HUES6 (cell line): ENCODE data around the gene PHAF1.
A peak's percentile ranks its signal among the peaks of the same experiment; 100 is the strongest.

Experiments
- H3K27ac ChIP-seq: 2 replicates; pipeline ENCODE4 v1.7.0; 2013; ENCODE audit warnings: low read depth, mild to moderate bottlenecking, low read length, inconsistent platforms
- H3K27me3 ChIP-seq: 2 replicates; pipeline ENCODE4 v1.6.1; 2013; ENCODE audit warnings: low read length; ENCODE audit not compliant: control insufficient read depth, insufficient read depth
- H3K36me3 ChIP-seq: 2 replicates; pipeline ENCODE4 v1.6.1; 2013; ENCODE audit warnings: low read length; ENCODE audit not compliant: control insufficient read depth, insufficient read depth
- H3K4me1 ChIP-seq: 2 replicates; pipeline ENCODE4 v1.6.1; 2013; ENCODE audit warnings: low read length; ENCODE audit not compliant: control insufficient read depth, insufficient read depth
- H3K4me3 ChIP-seq: 2 replicates; pipeline ENCODE4 v1.5.1; 2013; ENCODE audit warnings: low read depth, low read length
- H3K9ac ChIP-seq: one replicate; pipeline ENCODE4 v1.6.1; 2013; ENCODE audit warnings: mild to moderate bottlenecking, low read length
- H3K9me3 ChIP-seq: 2 replicates; pipeline ENCODE4 v1.6.1; 2013; ENCODE audit warnings: low read depth, low read length; ENCODE audit not compliant: control insufficient read depth, insufficient read depth

The PHAF1 gene

GRCh38 chr16:67184453-67184994, 74.8 kb downstream of the PHAF1 start:
- peaks cover 28% of the 10 kb centered on the region; the same call in 1 of the 2 replicates for H3K4me1 ChIP-seq

GRCh38 chr16:67184995-67185650, 75.4 kb downstream of the PHAF1 start:
- no peaks in the 10 kb centered on the region for H3K36me3 ChIP-seq
- peak overlapping the region; percentile 84 for H3K4me3 ChIP-seq
- peaks cover 28% of the 10 kb centered on the region; the same call in 1 of the 2 replicates for H3K4me1 ChIP-seq
- no peak overlapping the region for H3K27ac ChIP-seq
- no peak overlapping the region for H3K9ac ChIP-seq
- H3K9me3 ChIP-seq: no peaks in the 10 kb centered on the region
- peaks cover 28% of the 10 kb centered on the region for H3K27me3 ChIP-seq

More at GRCh38 chr16:67184453-67184994, 74.8 kb downstream of the PHAF1 start:
- H3K9me3 ChIP-seq: no peaks in the 10 kb centered on the region
- no peak overlapping the region for H3K27ac ChIP-seq
- peak overlapping the region; percentile 84 for H3K4me3 ChIP-seq
- peaks cover 28% of the 10 kb centered on the region for H3K27me3 ChIP-seq
- peak overlapping the region; percentile 30 for H3K9ac ChIP-seq
- H3K36me3 ChIP-seq: no peaks in the 10 kb centered on the region

- Histone ChIP-seq H3K9ac (no peak overlapping the region), H3K27ac (no peak overlapping the region), H3K36me3 (no peaks in the 10 kb centered on the region), H3K4me3 (no peak overlapping the region), H3K27me3 (peaks cover 28% of the 10 kb centered on the region), H3K4me1 (peaks cover 28% of the 10 kb centered on the region; the same call in 1 of the 2 replicates), H3K9me3 (no peaks in the 10 kb centered on the region)
Measured at GRCh38 chr16:67185651-67186134, 76.0 kb downstream of the PHAF1 start.

GRCh38 chr16:67186550-67186950, 76.8 kb downstream of the PHAF1 start:
- H3K27me3 ChIP-seq: peaks cover 28% of the 10 kb centered on the region
- H3K4me1 ChIP-seq: peaks cover 28% of the 10 kb centered on the region; the same call in 1 of the 2 replicates

GRCh38 chr16:67187175-67187890, 77.6 kb downstream of the PHAF1 start:
- H3K9me3 ChIP-seq: no peaks in the 10 kb centered on the region
- H3K9ac ChIP-seq: no peak overlapping the region
- peaks cover 28% of the 10 kb centered on the region; the same call in 1 of the 2 replicates for H3K4me1 ChIP-seq
- no peak overlapping the region for H3K4me3 ChIP-seq
- H3K27me3 ChIP-seq: peaks cover 28% of the 10 kb centered on the region
- H3K36me3 ChIP-seq: no peaks in the 10 kb centered on the region
- no peak overlapping the region for H3K27ac ChIP-seq

More at GRCh38 chr16:67186550-67186950, 76.8 kb downstream of the PHAF1 start:
- H3K36me3 ChIP-seq: no peaks in the 10 kb centered on the region
- no peak overlapping the region for H3K4me3 ChIP-seq
- no peak overlapping the region for H3K27ac ChIP-seq
- no peak overlapping the region for H3K9ac ChIP-seq
- H3K9me3 ChIP-seq: no peaks in the 10 kb centered on the region

GRCh38 chr16:67188323-67188722, 78.6 kb downstream of the PHAF1 start:
- Histone ChIP-seq H3K27me3 (peaks cover 28% of the 10 kb centered on the region), H3K36me3 (peaks cover under 1% of the 10 kb centered on the region; the same call in 1 of the 2 replicates), H3K4me3 (no peak overlapping the region), H3K4me1 (peaks cover 28% of the 10 kb centered on the region; the same call in 1 of the 2 replicates), H3K9me3 (no peaks in the 10 kb centered on the region), H3K27ac (no peak overlapping the region), H3K9ac (no peak overlapping the region)

GRCh38 chr16:67188798-67189197, 79.1 kb downstream of the PHAF1 start:
- H3K9ac ChIP-seq: no peak overlapping the region
- H3K9me3 ChIP-seq: no peaks in the 10 kb centered on the region
- H3K4me3 ChIP-seq: no peak overlapping the region
- H3K4me1 ChIP-seq: peaks cover 28% of the 10 kb centered on the region; the same call in 1 of the 2 replicates
- peaks cover 28% of the 10 kb centered on the region for H3K27me3 ChIP-seq
- H3K27ac ChIP-seq: no peak overlapping the region
- H3K36me3 ChIP-seq: peaks cover 6% of the 10 kb centered on the region

- no peak within 1 kb of the TSS for H3K27ac ChIP-seq
- H3K9ac ChIP-seq: no peak within 1 kb of the TSS
- peaks cover 23% of the 10 kb centered on the region; the same call in 1 of the 2 replicates for H3K4me1 ChIP-seq
- H3K36me3 ChIP-seq: peaks cover 18% of the 10 kb centered on the region
- H3K4me3 ChIP-seq: no peak within 1 kb of the TSS
- no peaks in the 10 kb centered on the region for H3K9me3 ChIP-seq
- peaks cover 17% of the 10 kb centered on the region for H3K27me3 ChIP-seq
Measured at GRCh38 chr16:67190041-67190440, 80.3 kb downstream of the PHAF1 start, which contains the start of gene EXOC3L1. Gene EXOC3L1, minus strand, starts transcription at chr16:67190136. Its CDS starts 460 bp downstream, at chr16:67189676.

- Histone ChIP-seq H3K36me3 (peaks cover 25% of the 10 kb centered on the region), H3K27ac (no peak overlapping the region), H3K9me3 (no peaks in the 10 kb centered on the region), H3K27me3 (peaks cover 11% of the 10 kb centered on the region), H3K9ac (no peak overlapping the region), H3K4me1 (peaks cover 19% of the 10 kb centered on the region; the same call in 1 of the 2 replicates), H3K4me3 (no peak overlapping the region)
Measured at GRCh38 chr16:67190448-67191399, 81.0 kb downstream of the PHAF1 start.

GRCh38 chr16:67191411-67191994, 81.8 kb downstream of the PHAF1 start:
- no peak overlapping the region for H3K9ac ChIP-seq
- no peaks in the 10 kb centered on the region for H3K9me3 ChIP-seq
- peaks cover 3% of the 10 kb centered on the region; the same call in 1 of the 2 replicates for H3K27me3 ChIP-seq
- no peak overlapping the region for H3K27ac ChIP-seq
- H3K36me3 ChIP-seq: peaks cover 33% of the 10 kb centered on the region
- H3K4me3 ChIP-seq: peak overlapping the region; percentile 100
- peaks cover 14% of the 10 kb centered on the region; the same call in 1 of the 2 replicates for H3K4me1 ChIP-seq
